HFFc6 (cell line): ENCODE measurements around the gene ZEB2. TPM values are rescaled to one million over a fixed set of nuclear protein-coding genes. Genes with fewer than 3 reads are reported as not detected.

Experiments
- DNase-seq: peaks from one replicate; pipeline ENCODE4 v3.0.0-alpha.2; 2018
- H3K27ac Mint-ChIP-seq: 2 replicates; pipeline ENCODE4 v1.8.0; 2020; ENCODE audit warnings: mild to moderate bottlenecking, mixed read lengths
- H3K27me3 Mint-ChIP-seq: 2 replicates; pipeline ENCODE4 v1.8.0; 2021; ENCODE audit warnings: mild to moderate bottlenecking, moderate library complexity, mixed read lengths; ENCODE audit not compliant: insufficient read depth
- H3K36me3 Mint-ChIP-seq: 2 replicates; pipeline ENCODE4 v1.8.0; 2021; ENCODE audit warnings: low read depth, mixed read lengths
- H3K4me1 Mint-ChIP-seq: 2 replicates; pipeline ENCODE4 v1.8.0; 2020; ENCODE audit warnings: low read depth, mixed read lengths
- H3K4me3 Mint-ChIP-seq: 2 replicates; pipeline ENCODE4 v1.8.0; 2020; ENCODE audit warnings: mild to moderate bottlenecking, moderate library complexity, mixed read lengths
- H3K9me3 Mint-ChIP-seq: 2 replicates; pipeline ENCODE4 v1.8.0; 2020; ENCODE audit warnings: mild to moderate bottlenecking, mixed read lengths
- total RNA-seq, 6 experiments: library from RNA; stranded (reverse); fragmentation: NEBNext Ultra II Directional; extraction: Animal tissue kit (Norgen Biotek cat#: 25700); gene quantifications; 2 replicates in 1 of 6; 3 replicates in 5 of 6; pipeline ENCODE4 v1.2.3, GENCODE V29; 2021
- TF ChIP-seq, protein P1 (sequence below): fragments of 200-600 bp; sonication (generic); IDR thresholded peaks from 2 replicates; pipeline ENCODE4 v1.5.0; 2021; ENCODE audit warnings: antibody characterized with exemption, mild to moderate bottlenecking

ZEB2 gene
- total RNA-seq, 6 experiments from 2014 or later, result 57.0 to 76.3 (median 62.8) TPM

DNA sequence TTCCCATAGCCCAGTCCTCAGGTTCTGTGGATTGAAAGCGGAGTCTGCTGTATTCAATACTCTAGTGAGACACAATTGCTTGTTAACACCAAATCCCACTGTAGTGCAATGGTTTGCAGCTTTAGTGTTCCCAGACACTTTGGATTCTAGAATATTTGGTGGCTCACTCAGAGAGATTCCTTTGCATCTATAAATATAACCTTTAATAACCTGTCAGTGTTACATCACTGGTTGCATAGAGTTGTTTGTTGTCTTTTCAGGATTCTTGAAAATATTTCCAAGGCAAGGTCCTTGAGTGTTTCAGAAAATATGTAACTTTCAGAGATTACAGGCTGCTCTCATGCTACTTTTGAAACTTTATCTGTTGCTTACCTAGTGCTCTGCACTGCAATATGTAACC lies 157.5 kb downstream of the ZEB2 start:
- Mint-ChIP-seq H3K4me3 (no peak overlapping the region), H3K9me3 (no peaks in the 10 kb centered on the region), H3K36me3 (no peaks in the 10 kb centered on the region), H3K27me3 (no peaks in the 10 kb centered on the region; the same call in 1 of the 2 replicates), H3K4me1 (peaks cover 57% of the 10 kb centered on the region), H3K27ac (0 out of 2 replicates have a peak overlapping the region, but pooled peaks have one; percentile 13)
- peak; percentile 55 for DNase-seq
- TF ChIP-seq, protein P1, sequence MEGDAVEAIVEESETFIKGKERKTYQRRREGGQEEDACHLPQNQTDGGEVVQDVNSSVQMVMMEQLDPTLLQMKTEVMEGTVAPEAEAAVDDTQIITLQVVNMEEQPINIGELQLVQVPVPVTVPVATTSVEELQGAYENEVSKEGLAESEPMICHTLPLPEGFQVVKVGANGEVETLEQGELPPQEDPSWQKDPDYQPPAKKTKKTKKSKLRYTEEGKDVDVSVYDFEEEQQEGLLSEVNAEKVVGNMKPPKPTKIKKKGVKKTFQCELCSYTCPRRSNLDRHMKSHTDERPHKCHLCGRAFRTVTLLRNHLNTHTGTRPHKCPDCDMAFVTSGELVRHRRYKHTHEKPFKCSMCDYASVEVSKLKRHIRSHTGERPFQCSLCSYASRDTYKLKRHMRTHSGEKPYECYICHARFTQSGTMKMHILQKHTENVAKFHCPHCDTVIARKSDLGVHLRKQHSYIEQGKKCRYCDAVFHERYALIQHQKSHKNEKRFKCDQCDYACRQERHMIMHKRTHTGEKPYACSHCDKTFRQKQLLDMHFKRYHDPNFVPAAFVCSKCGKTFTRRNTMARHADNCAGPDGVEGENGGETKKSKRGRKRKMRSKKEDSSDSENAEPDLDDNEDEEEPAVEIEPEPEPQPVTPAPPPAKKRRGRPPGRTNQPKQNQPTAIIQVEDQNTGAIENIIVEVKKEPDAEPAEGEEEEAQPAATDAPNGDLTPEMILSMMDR, result no peak

DNA sequence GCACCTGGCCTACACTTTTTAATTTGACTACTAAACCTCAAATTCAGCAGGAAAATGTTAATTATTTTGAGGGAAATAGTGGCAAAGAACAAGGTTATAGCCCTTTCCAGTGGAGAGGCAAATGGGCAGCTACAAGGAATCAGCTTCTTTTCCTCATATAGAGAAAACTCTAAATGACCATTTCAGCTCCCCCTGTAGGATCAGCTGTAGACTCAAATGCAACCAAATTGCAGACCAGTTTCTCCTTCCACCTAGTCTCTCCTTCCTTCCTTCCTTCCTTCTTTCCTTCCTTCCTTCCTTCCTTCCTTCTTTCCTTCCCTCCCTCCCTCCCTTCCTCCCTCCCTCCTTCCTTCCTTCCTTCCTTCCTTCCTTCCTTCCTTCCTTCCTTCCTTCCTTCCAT lies 158.2 kb downstream of the ZEB2 start:
- TF ChIP-seq, protein P1, result no peak
- Mint-ChIP-seq H3K27ac (peak overlapping the region; percentile 2; the same call in 1 of the 2 replicates), H3K36me3 (no peaks in the 10 kb centered on the region), H3K27me3 (no peaks in the 10 kb centered on the region; the same call in 1 of the 2 replicates), H3K4me3 (no peak overlapping the region), H3K4me1 (peaks cover 63% of the 10 kb centered on the region), H3K9me3 (no peaks in the 10 kb centered on the region)
- DNase-seq, result no peak

DNA sequence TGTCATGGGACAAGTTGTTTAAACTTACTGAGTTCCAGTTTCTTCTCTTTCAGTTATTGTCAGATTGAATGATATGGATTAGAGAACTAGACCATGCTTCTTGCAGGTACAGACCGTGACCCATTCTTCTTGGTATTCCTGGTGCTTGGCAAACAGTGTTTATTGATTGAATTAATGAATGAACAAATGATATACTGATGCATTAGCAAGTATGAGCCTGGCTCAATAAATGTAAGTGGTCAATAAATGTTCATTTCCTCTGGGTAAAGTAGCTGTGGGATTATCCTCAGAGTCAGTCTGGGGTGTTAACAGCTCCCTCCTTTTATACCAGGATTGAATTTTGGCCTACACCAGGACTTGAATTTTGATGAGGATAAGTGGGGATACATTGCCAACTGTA lies 160.2 kb downstream of the ZEB2 start:
- peak overlapping the region; percentile 98 for H3K27ac Mint-ChIP-seq
- H3K4me3 Mint-ChIP-seq, result peak overlapping the region; percentile 73; the same call in 1 of the 2 replicates
- H3K4me1 Mint-ChIP-seq, result peaks cover 62% of the 10 kb centered on the region
- DNase-seq, result no peak
- TF ChIP-seq, protein P1, result no peak
- no peaks in the 10 kb centered on the region for H3K36me3 Mint-ChIP-seq
- H3K9me3 Mint-ChIP-seq, result no peaks in the 10 kb centered on the region
- H3K27me3 Mint-ChIP-seq, result no peaks in the 10 kb centered on the region

DNA sequence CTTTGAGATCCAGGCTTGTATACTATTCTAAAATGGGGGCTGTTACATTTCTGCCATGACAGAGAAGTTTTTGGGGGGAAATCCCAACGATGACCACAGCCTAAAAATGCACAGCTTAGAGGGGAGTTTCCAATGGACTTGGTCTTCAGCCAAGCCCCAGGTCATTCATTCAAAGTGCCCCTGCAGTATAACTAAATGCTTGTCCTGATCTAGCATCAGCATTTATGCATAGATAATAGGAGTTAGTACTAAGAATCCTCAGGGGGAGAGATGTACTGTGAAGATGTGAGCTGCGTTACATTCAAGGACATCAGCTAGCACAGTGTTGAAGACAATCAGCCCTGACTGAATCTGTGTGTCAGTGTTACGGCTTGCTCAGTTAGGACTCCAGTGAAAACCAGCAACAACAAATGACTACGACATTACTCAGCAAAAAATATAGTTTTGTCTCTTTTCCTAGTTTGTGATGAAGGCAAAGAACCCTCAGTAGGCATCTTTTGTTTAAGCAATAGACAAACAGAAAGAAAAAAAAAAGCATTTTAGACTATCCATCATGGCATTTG lies 160.9 kb downstream of the ZEB2 start:
- H3K4me1 Mint-ChIP-seq, result peaks cover 58% of the 10 kb centered on the region
- no peaks in the 10 kb centered on the region for H3K9me3 Mint-ChIP-seq
- no peaks in the 10 kb centered on the region for H3K27me3 Mint-ChIP-seq
- H3K27ac Mint-ChIP-seq, result peak overlapping the region; percentile 98
- H3K36me3 Mint-ChIP-seq, result no peaks in the 10 kb centered on the region
- DNase-seq, result peak; percentile 63
- peak overlapping the region; percentile 73 for H3K4me3 Mint-ChIP-seq
- TF ChIP-seq, protein P1, result no peak

DNA sequence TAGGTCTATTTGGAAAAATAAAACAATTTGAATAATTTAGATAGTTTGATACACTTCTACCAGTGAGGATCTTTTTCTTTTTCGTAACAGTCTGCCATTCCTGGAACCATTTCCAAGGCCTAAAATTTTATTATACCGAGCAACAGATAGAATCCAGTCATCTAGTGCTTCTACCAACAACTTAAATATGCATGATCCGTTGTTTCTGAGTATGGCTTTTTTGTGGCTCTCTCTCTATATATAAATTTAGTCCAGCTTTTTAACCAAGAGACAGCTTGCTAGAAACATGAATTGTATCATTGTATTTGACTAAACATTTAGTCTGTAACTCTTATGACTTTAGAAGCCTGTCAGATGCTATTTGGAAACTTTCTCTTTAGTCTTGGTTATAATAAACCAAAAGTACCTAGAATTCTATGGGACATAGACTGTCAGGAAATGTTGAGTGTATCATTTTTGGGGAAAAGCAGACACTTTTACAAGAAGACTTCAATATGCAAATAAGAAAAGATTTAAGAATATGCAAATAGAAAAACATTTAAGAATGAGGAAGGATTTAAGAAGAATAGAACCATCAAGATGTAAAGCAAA lies 161.4 kb downstream of the ZEB2 start:
- TF ChIP-seq, protein P1, result no peak
- H3K27ac Mint-ChIP-seq, result peak overlapping the region; percentile 98

More for the DNA sequence above, 161.4 kb downstream of the ZEB2 start:
- Mint-ChIP-seq H3K36me3 (no peaks in the 10 kb centered on the region), H3K4me3 (peak overlapping the region; percentile 73), H3K27me3 (no peaks in the 10 kb centered on the region), H3K9me3 (no peaks in the 10 kb centered on the region), H3K4me1 (peaks cover 58% of the 10 kb centered on the region)
- DNase-seq, result peak; percentile 3
